NCI-H187 treated with DMSO at 0.1 percent for 48 hours (cell line): ENCODE measurements around the gene PLXDC2.

Experiments used
- DNase-seq: peaks from one replicate; lab custom pipeline; 2025; lab: John Stamatoyannopoulos, UW

PLXDC2 gene

DNA sequence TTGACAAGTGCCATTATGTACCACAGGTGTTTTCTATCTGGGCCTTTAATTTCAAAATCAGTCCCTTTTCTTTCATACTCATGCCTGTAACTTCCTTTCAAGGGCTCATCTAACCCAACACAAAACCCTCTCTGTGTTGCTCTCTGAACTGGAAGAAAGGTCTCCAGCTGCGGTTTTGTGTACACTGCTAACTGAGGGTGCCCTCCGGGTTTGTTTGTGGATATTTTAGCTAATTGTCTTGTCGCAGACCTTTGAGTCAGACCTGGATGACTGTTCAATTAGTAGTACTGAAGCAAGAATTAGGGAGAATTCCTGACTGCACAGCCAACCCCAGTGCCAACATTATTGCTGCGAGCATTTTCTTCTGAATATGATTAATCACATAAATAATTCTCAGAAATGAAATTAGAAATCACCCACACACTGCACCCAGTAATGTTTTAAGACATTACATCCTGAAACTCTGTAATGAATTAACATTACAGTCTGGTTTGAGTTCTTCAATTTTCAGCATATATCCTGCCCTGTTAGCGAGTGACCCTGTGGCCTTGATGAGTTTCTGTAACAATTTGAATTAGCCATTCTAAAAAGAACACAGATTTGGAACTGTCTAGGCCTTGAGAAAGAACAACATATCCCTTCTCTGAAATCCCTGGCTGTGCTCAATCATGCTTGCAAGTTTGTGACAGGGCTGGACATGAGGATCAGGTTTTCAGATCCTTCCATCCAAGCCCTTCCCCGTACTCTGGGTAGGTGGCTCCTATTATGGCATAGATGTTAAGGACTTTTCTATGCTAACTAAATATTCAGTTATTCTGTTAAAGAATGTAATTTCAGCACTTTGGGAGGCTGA, 460.1 kb downstream of the PLXDC2 start:
- DNase-seq, result no peak

DNA sequence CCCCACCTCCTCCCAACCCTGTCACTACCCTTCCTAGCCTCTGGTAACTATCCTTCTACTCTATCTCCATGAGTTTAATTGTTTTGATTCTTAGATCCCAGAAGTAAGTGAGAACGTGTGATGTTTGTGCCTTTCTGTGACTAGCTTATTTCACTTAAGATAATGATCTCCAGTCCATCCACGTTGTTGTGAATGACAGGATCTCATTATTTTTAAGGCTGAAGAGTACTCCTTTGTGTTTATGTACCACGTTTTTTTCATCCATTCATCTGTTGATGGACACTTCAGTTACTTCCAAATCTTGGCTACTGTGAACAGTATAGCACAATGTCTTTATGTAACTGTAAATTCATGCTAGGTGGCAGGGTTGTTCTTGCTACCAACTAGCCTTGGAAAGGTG, 461.6 kb downstream of the PLXDC2 start:
- no peak for DNase-seq

DNA sequence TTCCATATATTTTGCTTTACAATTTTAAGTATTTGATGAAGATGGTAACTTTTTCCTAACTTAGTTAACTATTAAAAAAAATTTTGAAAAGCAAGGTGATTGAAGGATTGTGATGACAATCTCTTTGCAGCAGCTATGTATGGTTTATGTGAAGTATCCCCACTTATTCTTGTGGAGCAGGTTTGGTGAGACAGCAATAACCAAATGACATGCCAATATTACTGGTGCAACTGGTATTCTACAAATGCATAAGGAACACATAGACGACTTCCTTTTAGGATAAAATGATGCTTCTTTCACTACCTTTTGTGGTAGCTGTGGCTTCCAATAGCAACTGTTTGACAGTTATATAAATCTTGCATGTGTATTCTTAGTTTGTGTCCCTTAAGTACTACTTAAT, 465.3 kb downstream of the PLXDC2 start:
- no peak for DNase-seq

DNA sequence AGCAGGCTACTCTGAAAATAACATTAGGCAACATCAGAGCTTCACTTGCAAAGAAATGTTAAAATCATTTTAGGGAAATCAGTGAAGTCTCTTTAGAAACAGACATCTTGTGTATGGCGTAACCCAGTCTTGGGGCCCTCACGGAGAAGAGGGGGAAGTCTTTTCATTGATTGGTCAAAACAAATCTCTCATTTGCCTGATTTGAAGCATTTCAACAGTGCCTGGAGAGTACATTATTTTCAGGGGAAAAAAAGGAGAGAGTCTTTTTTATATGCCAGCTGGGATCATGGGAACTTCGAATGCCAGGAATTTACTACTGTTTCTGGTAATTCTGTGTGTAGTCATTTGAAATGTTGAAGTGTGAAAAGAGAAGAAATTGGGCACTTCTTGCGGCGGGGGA, 471.4 kb downstream of the PLXDC2 start:
- DNase-seq, result no peak

DNA sequence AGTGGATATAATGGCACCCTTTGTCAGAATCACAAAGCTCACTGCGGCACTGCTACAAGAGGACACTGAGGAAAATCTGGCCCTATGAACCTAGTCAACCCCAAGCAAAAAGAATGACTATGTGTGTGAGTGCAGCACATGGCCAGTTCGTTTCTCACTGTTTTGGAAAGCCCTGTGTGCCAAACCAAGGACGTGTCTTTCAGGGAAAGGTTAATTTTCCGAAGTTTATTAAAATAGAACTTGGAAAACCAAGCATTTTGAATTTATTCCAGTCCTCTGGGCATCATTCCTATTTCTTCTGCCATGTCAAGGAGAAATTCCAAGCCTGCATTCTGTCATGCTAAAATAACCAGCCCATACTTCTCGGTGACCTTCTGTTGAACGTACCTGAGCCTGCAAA, 471.8 kb downstream of the PLXDC2 start:
- DNase-seq, result no peak

DNA sequence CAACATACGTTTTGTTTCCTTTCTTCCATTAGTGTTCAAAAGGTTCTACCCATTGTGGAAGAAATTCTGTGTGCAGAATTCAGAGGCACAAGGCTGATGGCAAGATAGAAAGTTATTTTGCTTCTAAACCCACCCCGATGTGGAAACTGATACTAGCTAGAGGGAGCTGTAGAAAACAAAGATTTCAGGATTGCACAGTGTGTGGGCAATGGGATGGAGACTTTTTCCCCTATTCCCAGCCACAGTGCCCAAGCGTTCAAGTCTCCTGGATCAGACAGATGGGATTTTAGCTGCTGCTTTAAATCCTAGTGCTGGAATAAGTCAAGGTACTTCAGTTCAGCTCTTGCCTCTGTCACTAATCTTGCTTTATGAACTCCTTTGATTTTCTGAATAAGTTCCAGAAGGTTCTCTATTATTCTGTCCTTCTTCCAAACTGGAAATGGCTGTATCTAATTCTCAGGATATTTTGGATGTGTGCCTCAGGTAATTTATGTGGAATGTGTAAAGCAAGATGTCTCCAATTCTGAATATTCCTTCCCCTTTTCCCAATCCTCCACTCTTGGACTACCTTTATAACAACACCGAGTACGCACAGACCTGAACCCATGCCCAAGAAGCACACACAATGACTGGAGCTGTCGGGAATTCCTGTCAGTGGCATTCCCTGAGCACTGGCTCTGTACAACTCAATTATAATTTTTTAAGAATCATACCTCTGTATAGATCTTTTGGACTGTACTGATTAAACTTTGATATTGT, 473.0 kb downstream of the PLXDC2 start:
- no peak for DNase-seq

DNA sequence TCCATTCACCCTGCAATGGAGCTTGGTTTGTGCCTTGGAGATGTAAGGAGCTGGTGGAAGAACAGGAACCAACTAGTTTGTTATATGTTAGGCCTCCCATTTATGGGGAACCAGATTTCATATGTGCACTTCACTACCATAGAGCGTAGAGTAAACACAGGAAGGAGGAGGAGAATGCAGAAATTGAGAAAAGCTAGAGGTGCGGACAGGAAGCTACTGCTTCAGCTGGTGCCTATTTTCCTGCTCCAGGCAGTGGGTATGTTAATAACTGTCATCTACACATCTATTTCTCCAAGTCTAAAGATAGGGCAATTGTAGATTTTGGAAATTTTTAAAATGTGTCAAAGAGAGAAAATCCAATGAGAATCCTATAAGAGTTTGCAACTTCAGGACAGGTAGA, 482.2 kb downstream of the PLXDC2 start:
- DNase-seq, result no peak

DNA sequence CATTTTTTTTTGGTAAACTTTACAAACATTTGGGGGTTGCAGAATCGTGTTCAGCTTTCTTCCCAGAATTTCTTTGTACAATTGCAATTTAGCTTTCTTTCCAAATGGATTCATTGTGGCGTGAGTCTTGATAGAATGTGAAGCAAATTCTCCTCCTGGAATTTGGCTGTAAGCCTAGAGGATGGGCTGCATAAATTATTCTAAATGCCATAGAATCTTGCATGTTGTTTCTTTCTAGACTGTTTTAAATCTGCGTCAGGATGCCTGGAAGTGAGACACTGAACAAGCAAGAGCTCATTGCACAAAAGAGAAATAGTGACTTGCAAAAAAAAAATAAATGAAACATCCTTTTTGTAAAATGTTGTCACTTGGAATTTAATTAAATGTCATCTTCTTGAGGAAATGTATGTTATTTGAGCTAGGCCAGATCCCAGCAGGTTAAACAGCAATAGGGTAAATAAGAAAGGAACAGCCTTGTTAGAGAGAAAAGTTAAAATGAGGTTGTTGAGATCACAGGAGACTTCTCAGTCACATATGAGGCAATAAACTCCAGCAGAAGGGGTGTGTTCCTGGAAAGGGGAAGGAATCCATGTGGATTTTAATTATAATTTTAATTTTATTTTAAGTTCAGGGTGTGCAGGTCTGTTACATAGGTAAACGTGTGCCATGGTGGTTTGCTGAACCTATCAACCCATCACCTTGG, 483.0 kb downstream of the PLXDC2 start:
- DNase-seq, result no peak

DNA sequence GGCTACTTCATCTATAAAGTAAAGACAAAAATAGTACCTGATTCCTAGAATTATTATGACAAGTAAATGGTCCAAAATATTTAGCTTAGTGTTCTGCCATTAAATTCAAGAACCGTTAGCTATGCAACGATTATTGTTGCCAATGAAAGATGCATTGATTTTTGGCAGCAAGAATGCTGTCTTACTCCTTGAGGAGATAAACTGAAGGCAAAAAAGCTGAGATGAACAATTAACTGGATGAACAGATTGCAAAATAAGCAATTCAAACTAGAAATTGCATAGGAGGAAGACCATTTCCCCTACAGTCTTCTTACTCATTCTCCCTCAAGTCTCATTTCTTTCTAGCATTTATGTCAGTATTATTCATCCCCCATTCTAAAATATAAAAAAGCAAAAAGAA, 484.5 kb downstream of the PLXDC2 start:
- no peak for DNase-seq

DNA sequence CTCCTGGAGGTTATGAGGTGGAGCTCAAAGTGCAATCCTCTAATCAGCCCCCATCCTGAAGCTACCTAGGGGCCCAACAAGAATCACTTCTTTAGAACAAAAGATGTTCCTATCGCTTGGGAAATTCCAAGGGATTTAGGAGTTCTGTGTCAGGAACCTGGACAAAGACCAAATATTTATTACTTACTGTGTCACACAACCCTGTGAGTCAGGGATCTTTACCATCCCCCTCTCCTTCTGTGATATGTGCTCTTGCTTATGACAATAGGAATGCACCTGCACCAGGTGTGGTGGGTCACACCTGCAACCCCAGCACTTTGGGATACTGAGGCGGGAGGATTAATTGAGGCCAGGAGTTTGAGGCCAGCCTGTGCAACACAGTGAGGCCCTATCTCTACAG, 485.8 kb downstream of the PLXDC2 start:
- no peak for DNase-seq

DNA sequence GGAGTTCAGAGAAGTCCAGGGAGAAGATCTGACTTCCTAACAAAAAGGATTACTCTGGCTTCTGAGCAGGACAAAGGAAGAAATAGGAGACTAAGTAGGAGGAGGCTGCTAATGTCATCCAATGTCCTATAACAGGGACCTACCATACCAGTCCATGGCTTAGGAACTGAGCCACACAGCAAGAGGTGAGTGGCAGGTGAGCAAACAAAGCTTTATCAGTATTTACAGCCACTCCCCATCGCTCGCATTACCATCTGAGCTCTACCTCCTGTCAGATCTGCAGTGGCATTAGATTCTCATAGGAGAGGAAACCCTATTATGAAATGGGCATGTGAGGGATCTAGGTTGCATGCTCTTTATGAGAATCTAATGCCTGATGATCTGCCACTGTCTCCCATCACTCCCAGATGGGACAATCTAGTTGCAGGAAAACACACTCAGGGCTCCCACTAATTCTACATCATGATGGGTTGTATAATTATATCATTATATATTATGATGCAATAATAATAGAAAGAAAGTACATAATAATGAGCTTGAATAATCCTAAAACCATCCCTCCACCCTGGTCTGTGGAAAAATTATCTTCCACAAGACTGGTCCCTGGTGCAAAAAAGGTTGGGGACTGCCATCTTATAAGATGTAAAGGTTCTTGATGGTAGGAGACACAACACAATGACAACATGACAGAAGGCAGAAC, 487.4 kb downstream of the PLXDC2 start:
- DNase-seq, result no peak

DNA sequence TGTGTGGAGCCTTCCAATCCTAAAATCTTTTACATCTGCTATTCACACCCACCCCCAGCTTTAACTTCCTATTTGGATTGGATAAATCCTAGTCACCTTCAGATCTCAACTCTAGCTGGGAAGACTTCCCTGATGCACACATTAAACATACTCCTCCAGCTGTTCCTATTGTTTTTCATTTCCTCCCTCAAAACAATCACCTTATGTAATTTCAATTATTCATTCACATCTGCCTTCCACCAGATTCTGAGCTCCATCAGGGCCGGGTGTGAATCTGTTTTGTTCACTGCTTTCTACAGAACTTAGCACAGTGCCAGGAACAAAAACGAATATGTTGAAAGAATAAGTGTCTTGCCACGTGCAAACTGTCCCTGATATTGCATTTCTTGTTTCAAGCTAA, 497.4 kb downstream of the PLXDC2 start:
- DNase-seq, result no peak

DNA sequence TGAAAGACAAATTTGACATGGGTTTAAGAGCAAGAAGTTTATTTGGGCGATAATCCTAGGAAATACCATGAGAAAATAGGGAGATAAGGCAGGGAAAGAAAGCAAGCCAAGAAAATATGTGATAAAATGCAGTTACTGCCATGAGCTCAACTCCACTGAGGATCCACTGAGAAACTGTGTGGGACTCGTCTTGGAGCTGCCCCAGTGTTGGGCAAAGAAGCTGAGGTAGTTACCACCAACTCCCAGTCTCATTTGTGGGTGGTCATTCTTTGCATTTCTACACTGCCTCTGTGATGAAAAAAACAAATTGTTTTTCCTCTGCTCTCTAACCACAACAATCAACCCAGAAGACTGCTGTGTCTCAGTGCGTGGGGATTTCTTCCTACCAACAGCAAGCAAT, 498.2 kb downstream of the PLXDC2 start:
- no peak for DNase-seq

DNA sequence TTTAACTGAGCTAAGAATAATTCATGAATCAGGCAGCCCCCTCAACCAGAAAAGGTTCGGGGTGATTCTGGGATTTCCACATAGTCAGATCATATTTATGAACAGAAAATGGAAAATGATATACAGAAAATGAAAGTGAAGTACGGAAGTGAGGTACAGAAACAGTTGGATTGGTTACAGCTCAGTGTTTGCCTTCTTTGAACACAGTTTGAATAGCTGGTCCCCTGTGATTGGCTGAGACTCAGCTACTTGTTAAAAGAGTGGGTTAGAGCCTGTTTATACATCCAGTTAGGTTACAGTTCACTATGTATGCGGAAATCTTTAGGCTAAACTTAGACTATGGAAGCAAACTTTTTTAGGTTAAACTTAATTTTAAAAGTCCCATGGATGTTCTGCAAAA, 511.7 kb downstream of the PLXDC2 start:
- DNase-seq, result no peak

DNA sequence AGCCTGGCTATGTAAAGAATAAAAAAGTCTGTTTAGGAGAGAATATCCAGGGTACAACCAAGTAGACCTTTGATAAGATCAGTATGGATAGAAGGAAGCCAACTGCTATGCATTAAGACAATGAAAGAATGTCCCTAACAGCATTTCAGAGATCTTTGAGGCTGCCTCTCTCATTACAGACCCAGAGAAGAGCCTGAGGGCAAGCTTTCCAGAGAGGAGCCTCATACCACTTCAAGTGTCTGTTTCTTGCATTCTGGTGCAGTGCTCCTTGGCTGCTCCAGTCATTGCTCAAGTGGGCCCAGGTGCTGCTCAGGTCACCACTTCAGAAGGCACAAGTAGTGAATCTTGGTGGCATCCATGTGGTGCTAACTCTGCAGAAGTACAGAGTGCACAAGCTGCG, 514.0 kb downstream of the PLXDC2 start:
- no peak for DNase-seq

DNA sequence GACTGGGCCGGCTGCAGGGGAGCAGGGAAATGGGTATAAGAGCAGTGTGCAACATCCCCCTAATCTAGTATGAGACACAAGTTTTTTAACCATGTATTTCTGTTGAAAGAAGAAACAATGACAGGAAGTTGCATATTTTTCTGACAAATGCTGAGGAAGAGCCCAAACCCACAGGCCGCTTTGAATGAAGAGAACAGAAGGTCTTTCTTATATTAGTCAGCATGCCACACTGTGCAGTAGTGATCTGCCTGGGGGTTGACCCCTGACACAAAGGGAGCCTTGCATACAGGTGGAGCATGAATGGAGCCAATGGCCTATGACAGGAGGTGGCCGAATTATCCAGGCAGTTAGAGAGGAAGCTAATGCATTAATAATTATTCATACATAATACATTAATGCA, 518.3 kb downstream of the PLXDC2 start:
- no peak for DNase-seq
